ENCODE data around the gene ZDHHC24. TPM values are rescaled to one million over a fixed set of nuclear protein-coding genes. Genes with fewer than 3 reads are reported as not detected.

Gene ZDHHC24
- total RNA-seq, 4 donors from 2014 or later = 9.9 to 18.0 (median 14.7) TPM

- 93% methylated on average over 9 to 10 of the region's 10 CpGs for WGBS, 2 donors
- DNase-seq (ENCODE audit: low spot score in 2 of 2) = no peak
- H3K4me3 ChIP-seq (ENCODE audit: low read depth, poor library complexity, severe bottlenecking) = no peak overlapping the region
- no peak for TF ChIP-seq CTCF (IDR thresholded peaks at IDR 0.05)
- intact Hi-C loops (cut with DNase I; ENCODE audit: low total_unique reads) = no loop called here
Observed at GRCh38 chr11:66539870-66540213, 6.0 kb downstream of the ZDHHC24 start.

- TF ChIP-seq POLR2A (IDR thresholded peaks at IDR 0.05) = no peak
- TF ChIP-seq CTCF (IDR thresholded peaks at IDR 0.05) = no peak
- 84 to 86% methylated on average over 11 to 16 of the region's 16 CpGs for WGBS, 2 donors
- no peak for DNase-seq (ENCODE audit: low spot score in 2 of 2)
- H3K4me3 ChIP-seq (ENCODE audit: low read depth, poor library complexity, severe bottlenecking) = no peak overlapping the region
- intact Hi-C loops (cut with DNase I; ENCODE audit: low total_unique reads) = no loop called here
Observed at GRCh38 chr11:66539170-66539869, 6.5 kb downstream of the ZDHHC24 start.

GRCh38 chr11:66532784-66533183 lies 13.1 kb downstream of the ZDHHC24 start:
- intact Hi-C loops (cut with DNase I; ENCODE audit: low total_unique reads) = no loop called here
- no peak overlapping the region for H3K4me3 ChIP-seq (ENCODE audit: low read depth, poor library complexity, severe bottlenecking)
- TF ChIP-seq CTCF (IDR thresholded peaks at IDR 0.05) (no peak), POLR2A (IDR thresholded peaks at IDR 0.05) (no peak)
- DNase-seq (ENCODE audit: low spot score in 2 of 2) = no peak
- WGBS, 2 donors = 72 to 74% methylated on average over 6 of the region's 6 CpGs

GRCh38 chr11:66531841-66532240 lies 14.0 kb downstream of the ZDHHC24 start:
- WGBS, 2 donors = 93 to 94% methylated on average over 10 to 11 of the region's 11 CpGs
- no peak for DNase-seq (ENCODE audit: low spot score in 2 of 2)
- no peak overlapping the region for H3K4me3 ChIP-seq (ENCODE audit: low read depth, poor library complexity, severe bottlenecking)
- intact Hi-C loops (cut with DNase I; ENCODE audit: low total_unique reads) = no loop called here
- TF ChIP-seq POLR2A (IDR thresholded peaks at IDR 0.05) = no peak
- no peak for TF ChIP-seq CTCF (IDR thresholded peaks at IDR 0.05)

GRCh38 chr11:66530927-66531709 lies 14.7 kb downstream of the ZDHHC24 start:
- no peak overlapping the region for H3K4me3 ChIP-seq (ENCODE audit: low read depth, poor library complexity, severe bottlenecking)
- WGBS, 2 donors = 92 to 97% methylated on average over 10 of the region's 10 CpGs
- intact Hi-C loops (cut with DNase I; ENCODE audit: low total_unique reads) = no loop called here
- no peak for TF ChIP-seq CTCF (IDR thresholded peaks at IDR 0.05)
- TF ChIP-seq POLR2A (IDR thresholded peaks at IDR 0.05) = no peak
- no peak for DNase-seq (ENCODE audit: low spot score in 2 of 2)

All from lower leg skin (tissue), 4 donors.